Mesodermal cell (in vitro differentiated cells): ENCODE data around the gene STK33.

ENCODE experiments used
- H3K27ac ChIP-seq: 2 replicates; pipeline ENCODE4 v1.7.0; 2013; ENCODE audit warnings: mild to moderate bottlenecking, low read depth, low read length, moderate library complexity; ENCODE audit not compliant: severe bottlenecking
- H3K36me3 ChIP-seq: 2 replicates; pipeline ENCODE4 v1.7.1; 2013; ENCODE audit warnings: mild to moderate bottlenecking, low read length, moderate library complexity; ENCODE audit not compliant: control insufficient read depth, insufficient read depth
- H3K4me1 ChIP-seq: one replicate; pipeline ENCODE4 v1.7.1; 2013; ENCODE audit warnings: mild to moderate bottlenecking, low read length; ENCODE audit not compliant: insufficient read depth, control insufficient read depth, poor library complexity, severe bottlenecking
- H3K4me3 ChIP-seq: 2 replicates; pipeline ENCODE4 v1.7.0; 2013; ENCODE audit warnings: low read length, control low read depth, mild to moderate bottlenecking; ENCODE audit not compliant: insufficient read depth, poor library complexity, severe bottlenecking; ENCODE audit errors: extremely low read depth
- H3K9me3 ChIP-seq: 2 replicates; pipeline ENCODE4 v1.7.1; 2013; ENCODE audit warnings: mild to moderate bottlenecking, low read length, moderate library complexity; ENCODE audit not compliant: control insufficient read depth
- WGBS, 2 experiments: methylation state at CpG; one replicate each; pipeline ENCODE4 v1.1.5; 2013; ENCODE audit warnings: missing lambda C conversion rate in 2 of 2; ENCODE audit not compliant: insufficient coverage in 2 of 2; 5-methylcytosine and 5-hydroxymethylcytosine counted together

STK33 gene

GRCh38 chr11:8366316-8366715 is 227.7 kb downstream of the STK33 start:
- Histone ChIP-seq H3K36me3 (no peaks in the 10 kb centered on the region), H3K4me3 (no peak overlapping the region), H3K27ac (no peak overlapping the region), H3K4me1 (no peaks in the 10 kb centered on the region), H3K9me3 (no peaks in the 10 kb centered on the region)
- WGBS, 2 experiments: 73 to 94% methylated on average over 3 to 6 of the region's 6 CpGs

GRCh38 chr11:8365216-8365941 is 228.6 kb downstream of the STK33 start:
- Histone ChIP-seq H3K4me1 (no peaks in the 10 kb centered on the region), H3K36me3 (no peaks in the 10 kb centered on the region), H3K9me3 (no peaks in the 10 kb centered on the region), H3K4me3 (no peak overlapping the region), H3K27ac (no peak overlapping the region)
- WGBS, 2 experiments: 74 to 81% methylated on average over 6 to 8 of the region's 11 CpGs

GRCh38 chr11:8363921-8364320 is 230.1 kb downstream of the STK33 start:
- Histone ChIP-seq H3K4me3 (no peak overlapping the region), H3K9me3 (no peaks in the 10 kb centered on the region), H3K4me1 (no peaks in the 10 kb centered on the region), H3K27ac (no peak overlapping the region), H3K36me3 (no peaks in the 10 kb centered on the region)
- WGBS, 2 experiments: 94 to 96% methylated on average over 8 to 14 of the region's 15 CpGs

GRCh38 chr11:8362899-8363298 is 231.1 kb downstream of the STK33 start:
- no peaks in the 10 kb centered on the region for H3K9me3 ChIP-seq
- no peak overlapping the region for H3K4me3 ChIP-seq
- no peak overlapping the region for H3K27ac ChIP-seq
- WGBS, 2 experiments: 81 to 82% methylated on average over 7 of the region's 8 CpGs
- no peaks in the 10 kb centered on the region for H3K4me1 ChIP-seq
- H3K36me3 ChIP-seq: no peaks in the 10 kb centered on the region

GRCh38 chr11:8362491-8362890 is 231.5 kb downstream of the STK33 start:
- H3K27ac ChIP-seq: no peak overlapping the region
- H3K4me1 ChIP-seq: no peaks in the 10 kb centered on the region
- no peaks in the 10 kb centered on the region for H3K36me3 ChIP-seq
- no peak overlapping the region for H3K4me3 ChIP-seq
- H3K9me3 ChIP-seq: no peaks in the 10 kb centered on the region
- 71 to 79% methylated on average over 3 to 4 of the region's 4 CpGs for WGBS, 2 experiments

GRCh38 chr11:8361664-8362210 is 232.3 kb downstream of the STK33 start:
- WGBS, 2 experiments: 92 to 95% methylated on average over 7 to 11 of the region's 12 CpGs
- H3K36me3 ChIP-seq: no peaks in the 10 kb centered on the region

GRCh38 chr11:8361206-8361605 is 232.8 kb downstream of the STK33 start:
- no peaks in the 10 kb centered on the region for H3K4me1 ChIP-seq
- H3K9me3 ChIP-seq: no peaks in the 10 kb centered on the region
- 92 to 100% methylated on average over 2 to 7 of the region's 7 CpGs for WGBS, 2 experiments
- H3K27ac ChIP-seq: no peak overlapping the region
- no peaks in the 10 kb centered on the region for H3K36me3 ChIP-seq
- H3K4me3 ChIP-seq: no peak overlapping the region

More at GRCh38 chr11:8361664-8362210, 232.3 kb downstream of the STK33 start:
- H3K4me3 ChIP-seq: no peak overlapping the region
- H3K4me1 ChIP-seq: no peaks in the 10 kb centered on the region
- no peaks in the 10 kb centered on the region for H3K9me3 ChIP-seq
- no peak overlapping the region for H3K27ac ChIP-seq

- Histone ChIP-seq H3K4me3 (no peak overlapping the region), H3K9me3 (no peaks in the 10 kb centered on the region), H3K36me3 (no peaks in the 10 kb centered on the region), H3K27ac (no peak overlapping the region), H3K4me1 (no peaks in the 10 kb centered on the region)
- WGBS, 2 experiments: 81 to 88% methylated on average over 7 to 9 of the region's 9 CpGs
Measured at GRCh38 chr11:8360086-8360828, 233.8 kb downstream of the STK33 start.

GRCh38 chr11:8359521-8359920 is 234.5 kb downstream of the STK33 start:
- 83 to 100% methylated on average over 1 to 3 of the region's 6 CpGs for WGBS, 2 experiments
- no peaks in the 10 kb centered on the region for H3K9me3 ChIP-seq
- H3K27ac ChIP-seq: no peak overlapping the region
- H3K4me1 ChIP-seq: no peaks in the 10 kb centered on the region
- H3K36me3 ChIP-seq: no peaks in the 10 kb centered on the region
- no peak overlapping the region for H3K4me3 ChIP-seq

GRCh38 chr11:8357891-8358566 is 236.0 kb downstream of the STK33 start:
- 89 to 90% methylated on average over 8 to 10 of the region's 13 CpGs for WGBS, 2 experiments

More at GRCh38 chr11:8357891-8358566, 236.0 kb downstream of the STK33 start:
- no peak overlapping the region for H3K27ac ChIP-seq
- H3K4me3 ChIP-seq: no peak overlapping the region
- H3K4me1 ChIP-seq: no peaks in the 10 kb centered on the region
- no peaks in the 10 kb centered on the region for H3K36me3 ChIP-seq
- H3K9me3 ChIP-seq: no peaks in the 10 kb centered on the region
